ENCODE results near the gene SRGN. TPM values are rescaled to one million over a fixed set of nuclear protein-coding genes. Genes with fewer than 3 reads are reported as not detected.
"Not testable (repeated sequence)": the region's sequence is repeated elsewhere in the genome, so short reads cannot be mapped to it uniquely, and the experiment has no call there.

SRGN gene
- polyA plus RNA-seq, 1 experiment = 83.5 TPM

GRCh38 chr10:69141304-69141703, 53.4 kb downstream of the SRGN start:
- H3K27me3 ChIP-seq (ENCODE audit: control insufficient read depth, insufficient read depth, low read length) = no peaks in the 10 kb centered on the region
- DNase-seq (ENCODE audit: low read depth) = no peak
- no peak overlapping the region for H3K4me3 ChIP-seq (ENCODE audit: low read depth, low read length)
- no peak for TF ChIP-seq CTCF (IDR thresholded peaks at IDR 0.05; ENCODE audit: insufficient read depth, low read depth, low read length)
- ChIA-PET CTCF (no interaction called here), POLR2A (no interaction called here)
- peaks cover under 1% of the 10 kb centered on the region; the same call in 1 of the 2 replicates for H3K36me3 ChIP-seq (ENCODE audit: control insufficient read depth, insufficient read depth, low read length)

DNA sequence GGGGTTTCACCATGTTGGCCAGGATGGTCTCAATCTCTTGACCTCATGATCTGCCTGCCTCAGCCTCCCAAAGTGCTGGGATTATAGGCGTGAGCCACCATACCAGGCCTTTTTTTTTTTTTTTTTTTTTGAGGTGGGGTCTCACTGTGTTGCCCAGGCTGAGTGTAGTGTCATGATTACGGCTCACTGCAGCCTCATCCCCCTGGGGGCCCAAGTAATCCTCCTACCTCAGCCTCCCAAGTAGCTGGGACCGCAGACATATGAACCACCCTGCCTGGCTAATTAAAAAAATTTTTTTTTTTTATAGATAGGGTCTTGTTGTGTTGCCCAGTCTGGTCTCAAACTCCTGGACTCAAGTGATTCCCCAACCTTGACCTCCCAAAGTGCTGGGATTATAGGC, 54.2 kb downstream of the SRGN start:
- H3K36me3 ChIP-seq (ENCODE audit: control insufficient read depth, insufficient read depth, low read length); DNase-seq (ENCODE audit: low read depth); POLR2A ChIA-PET; CTCF ChIA-PET; H3K4me3 ChIP-seq (ENCODE audit: low read depth, low read length); H3K27me3 ChIP-seq (ENCODE audit: control insufficient read depth, insufficient read depth, low read length): not testable (repeated sequence)

- ChIA-PET CTCF (no interaction called here), POLR2A (no interaction called here)
- Histone ChIP-seq H3K4me3 (ENCODE audit: low read depth, low read length) (no peak overlapping the region), H3K27me3 (ENCODE audit: control insufficient read depth, insufficient read depth, low read length) (no peaks in the 10 kb centered on the region), H3K36me3 (ENCODE audit: control insufficient read depth, insufficient read depth, low read length) (no peaks in the 10 kb centered on the region)
- no peak for DNase-seq (ENCODE audit: low read depth)
- no peak for TF ChIP-seq CTCF (IDR thresholded peaks at IDR 0.05; ENCODE audit: insufficient read depth, low read depth, low read length)
Measured at GRCh38 chr10:69142983-69143382, 55.1 kb downstream of the SRGN start.

- ChIA-PET CTCF (no interaction called here), POLR2A (no interaction called here)
- DNase-seq (ENCODE audit: low read depth) = no peak
- no peaks in the 10 kb centered on the region for H3K36me3 ChIP-seq (ENCODE audit: control insufficient read depth, insufficient read depth, low read length)
- H3K4me3 ChIP-seq (ENCODE audit: low read depth, low read length) = no peak overlapping the region
- H3K27me3 ChIP-seq (ENCODE audit: control insufficient read depth, insufficient read depth, low read length) = no peaks in the 10 kb centered on the region
- no peak for TF ChIP-seq CTCF (IDR thresholded peaks at IDR 0.05; ENCODE audit: insufficient read depth, low read depth, low read length)
Measured at GRCh38 chr10:69145329-69145728, 57.4 kb downstream of the SRGN start.

GRCh38 chr10:69145864-69146263, 58.0 kb downstream of the SRGN start:
- no peaks in the 10 kb centered on the region for H3K27me3 ChIP-seq (ENCODE audit: control insufficient read depth, insufficient read depth, low read length)
- no peak overlapping the region for H3K4me3 ChIP-seq (ENCODE audit: low read depth, low read length)
- CTCF ChIA-PET = interaction anchor here (0.6 kb wide), 1 partner anchor 214 kb away, joined by 3 read pairs; no protein-coding TSS in a partner anchor
- POLR2A ChIA-PET = no interaction called here
- no peak for TF ChIP-seq CTCF (IDR thresholded peaks at IDR 0.05; ENCODE audit: insufficient read depth, low read depth, low read length)
- DNase-seq (ENCODE audit: low read depth) = no peak
- no peaks in the 10 kb centered on the region for H3K36me3 ChIP-seq (ENCODE audit: control insufficient read depth, insufficient read depth, low read length)

- no peak for TF ChIP-seq CTCF (IDR thresholded peaks at IDR 0.05; ENCODE audit: insufficient read depth, low read depth, low read length)
- Histone ChIP-seq H3K27me3 (ENCODE audit: control insufficient read depth, insufficient read depth, low read length) (no peaks in the 10 kb centered on the region), H3K4me3 (ENCODE audit: low read depth, low read length) (no peak overlapping the region), H3K36me3 (ENCODE audit: control insufficient read depth, insufficient read depth, low read length) (no peaks in the 10 kb centered on the region)
- ChIA-PET POLR2A (no interaction called here), CTCF (no interaction called here)
- no peak for DNase-seq (ENCODE audit: low read depth)
Measured at GRCh38 chr10:69146759-69147158, 58.9 kb downstream of the SRGN start.
